K562 (cell line): ENCODE results near the gene DIP2C. TPM values are rescaled to one million over a fixed set of nuclear protein-coding genes. Genes with fewer than 3 reads are reported as not detected.

Experiments used
- ARID2 ChIP-seq: fragments of 450-650 bp; IDR thresholded peaks from 2 replicates; pipeline ENCODE4 v1.6.1; 2017; ENCODE audit warnings: antibody characterized with exemption, mild to moderate bottlenecking
- ATF1 ChIP-seq, 2 experiments: fragments of 450-650 bp in 1 of 2; IDR thresholded peaks; 2 replicates each; pipeline ENCODE4 v1.6.1; 2016; ENCODE audit warnings: missing compliant biosample characterization in 1 of 2, missing genetic modification characterization in 1 of 2
- CAMTA2 ChIP-seq: fragments of 250-450 bp; sonication (Bioruptor Pico); conservative IDR thresholded peaks from 2 replicates; pipeline ENCODE4 v1.5.1; 2022
- KDM4B ChIP-seq, 2 experiments: fragments of 450-650 bp in 1 of 2; sonication (generic) in 1 of 2; IDR thresholded peaks; 2 replicates each; pipeline ENCODE4 v1.6.1; 2016 to 2017; ENCODE audit warnings: borderline replicate concordance in 2 of 2, antibody characterized with exemption in 1 of 2, low read depth in 1 of 2, mild to moderate bottlenecking in 1 of 2
- KLF13 ChIP-seq: fragments of 450-650 bp; IDR thresholded peaks from 2 replicates; pipeline ENCODE4 v1.6.1; 2016; ENCODE audit warnings: missing genetic modification characterization, low read depth, mild to moderate bottlenecking, missing compliant biosample characterization, moderate library complexity, borderline replicate concordance
- NFIX ChIP-seq: fragments of 250-450 bp; sonication (Bioruptor Pico); IDR thresholded peaks from 2 replicates; pipeline ENCODE4 v1.4.0; 2020; ENCODE audit warnings: low read depth, mild to moderate bottlenecking, moderate library complexity
- ZNF445 ChIP-seq: fragments of 250-450 bp; sonication (Bioruptor Pico); IDR thresholded peaks from 2 replicates; pipeline ENCODE4 v1.4.0; 2020; ENCODE audit warnings: low read depth, mild to moderate bottlenecking, moderate library complexity
- polyA plus RNA-seq, 8 experiments: library from polyadenylated mRNA; depleted of rRNA in 4 of 8; stranded (reverse) in 5 of 8; unstranded in 3 of 8; fragments of >200 nt; fragmentation: Nextera tagmentation in 2 of 8; fragmentation: Illumina TruSeq in 1 of 8; extraction: Ambion mirVana in 2 of 8; extraction: Trizol in 1 of 8; gene quantifications; 2 replicates each; pipeline versions ENCODE4 v1.2.1 to v1.2.3, GENCODE V29; 2011 to 2014; ENCODE audit warnings: inconsistent platforms in 1 of 8, missing spikeins in 1 of 8
- total RNA-seq, 7 experiments: library from RNA; depleted of rRNA in 6 of 7; stranded (reverse); fragments of >200 nt in 6 of 7; fragmentation: Illumina TruSeq in 2 of 7; extraction: Trizol in 2 of 7; gene quantifications; 2 replicates each; pipeline versions ENCODE4 v1.2.1 to v1.2.3, GENCODE V29; 2011 to 2021; ENCODE audit warnings: low replicate concordance in 1 of 7
- TF ChIP-seq, protein P1 (sequence below): fragments of 250-450 bp; sonication (Bioruptor Pico); IDR thresholded peaks from 2 replicates; pipeline ENCODE4 v1.9.0; 2021; ENCODE audit warnings: mild to moderate bottlenecking
- TF ChIP-seq, protein P2 (sequence below): fragments of 450-650 bp; IDR thresholded peaks from 2 replicates; pipeline ENCODE4 v1.7.0; 2016; ENCODE audit warnings: borderline replicate concordance
- TF ChIP-seq, protein P3 (sequence below): fragments of 250-450 bp; sonication (Bioruptor Pico); IDR thresholded peaks from 2 replicates; pipeline ENCODE4 v1.4.0; 2020; ENCODE audit warnings: mild to moderate bottlenecking
- TF ChIP-seq, protein P4 (sequence below): fragments of 450-650 bp; IDR thresholded peaks from 2 replicates; pipeline ENCODE4 v1.6.1; 2016; ENCODE audit warnings: mild to moderate bottlenecking, moderate library complexity
- TF ChIP-seq, protein P5 (sequence below): fragments of 450-650 bp; IDR thresholded peaks from 2 replicates; pipeline ENCODE4 v1.6.1; 2016

The DIP2C gene
- total and polyA plus RNA-seq, 9 of the 15 experiments (the other 6 are each of a cell fraction or from before 2014, with no cell fraction given) = 0.01 TPM; not detected in 8

DNA sequence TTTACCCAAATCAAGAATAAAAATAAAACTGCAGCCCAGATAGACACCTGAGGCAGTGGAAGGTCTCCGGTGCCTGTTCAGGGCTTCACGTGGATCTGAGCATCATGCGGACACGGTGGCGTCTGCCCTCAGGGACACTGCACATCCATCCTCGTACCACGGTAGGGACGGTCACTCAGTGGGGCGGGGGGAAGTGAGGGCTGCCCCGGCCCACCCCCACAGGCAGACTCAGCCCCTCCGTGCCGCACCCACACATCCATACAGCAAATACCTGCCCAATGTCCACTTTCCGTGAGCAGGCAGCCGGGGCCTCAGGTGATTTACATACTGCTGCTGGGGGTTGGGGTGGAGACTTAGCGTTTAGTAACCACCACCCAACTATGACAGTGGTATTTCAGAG lies 207.8 kb downstream of the DIP2C start (continued):
- TF ChIP-seq, protein P1, sequence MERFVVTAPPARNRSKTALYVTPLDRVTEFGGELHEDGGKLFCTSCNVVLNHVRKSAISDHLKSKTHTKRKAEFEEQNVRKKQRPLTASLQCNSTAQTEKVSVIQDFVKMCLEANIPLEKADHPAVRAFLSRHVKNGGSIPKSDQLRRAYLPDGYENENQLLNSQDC = no peak
- TF ChIP-seq ATF1 (CRISPR knock-in tag; IDR thresholded peaks at IDR 0.05) (no peak), ATF1 (tag; IDR thresholded peaks at IDR 0.05) (no peak), ARID2 (no peak), CAMTA2 (CRISPR knock-in tag) (no peak), NFIX (CRISPR knock-in tag) (no peak), ZNF445 (CRISPR knock-in tag) (no peak), KDM4B (IDR thresholded peaks at IDR 0.05; ENCODE audit: borderline replicate concordance in 2 of 2, low read depth in 1 of 2) (no peak), KLF13 (tag) (no peak)
- TF ChIP-seq, protein P2, sequence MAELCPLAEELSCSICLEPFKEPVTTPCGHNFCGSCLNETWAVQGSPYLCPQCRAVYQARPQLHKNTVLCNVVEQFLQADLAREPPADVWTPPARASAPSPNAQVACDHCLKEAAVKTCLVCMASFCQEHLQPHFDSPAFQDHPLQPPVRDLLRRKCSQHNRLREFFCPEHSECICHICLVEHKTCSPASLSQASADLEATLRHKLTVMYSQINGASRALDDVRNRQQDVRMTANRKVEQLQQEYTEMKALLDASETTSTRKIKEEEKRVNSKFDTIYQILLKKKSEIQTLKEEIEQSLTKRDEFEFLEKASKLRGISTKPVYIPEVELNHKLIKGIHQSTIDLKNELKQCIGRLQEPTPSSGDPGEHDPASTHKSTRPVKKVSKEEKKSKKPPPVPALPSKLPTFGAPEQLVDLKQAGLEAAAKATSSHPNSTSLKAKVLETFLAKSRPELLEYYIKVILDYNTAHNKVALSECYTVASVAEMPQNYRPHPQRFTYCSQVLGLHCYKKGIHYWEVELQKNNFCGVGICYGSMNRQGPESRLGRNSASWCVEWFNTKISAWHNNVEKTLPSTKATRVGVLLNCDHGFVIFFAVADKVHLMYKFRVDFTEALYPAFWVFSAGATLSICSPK = no peak
- TF ChIP-seq, protein P3, sequence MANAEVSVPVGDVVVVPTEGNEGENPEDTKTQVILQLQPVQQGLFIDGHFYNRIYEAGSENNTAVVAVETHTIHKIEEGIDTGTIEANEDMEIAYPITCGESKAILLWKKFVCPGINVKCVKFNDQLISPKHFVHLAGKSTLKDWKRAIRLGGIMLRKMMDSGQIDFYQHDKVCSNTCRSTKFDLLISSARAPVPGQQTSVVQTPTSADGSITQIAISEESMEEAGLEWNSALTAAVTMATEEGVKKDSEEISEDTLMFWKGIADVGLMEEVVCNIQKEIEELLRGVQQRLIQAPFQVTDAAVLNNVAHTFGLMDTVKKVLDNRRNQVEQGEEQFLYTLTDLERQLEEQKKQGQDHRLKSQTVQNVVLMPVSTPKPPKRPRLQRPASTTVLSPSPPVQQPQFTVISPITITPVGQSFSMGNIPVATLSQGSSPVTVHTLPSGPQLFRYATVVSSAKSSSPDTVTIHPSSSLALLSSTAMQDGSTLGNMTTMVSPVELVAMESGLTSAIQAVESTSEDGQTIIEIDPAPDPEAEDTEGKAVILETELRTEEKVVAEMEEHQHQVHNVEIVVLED (CRISPR knock-in tag) = no peak
- TF ChIP-seq, protein P4, sequence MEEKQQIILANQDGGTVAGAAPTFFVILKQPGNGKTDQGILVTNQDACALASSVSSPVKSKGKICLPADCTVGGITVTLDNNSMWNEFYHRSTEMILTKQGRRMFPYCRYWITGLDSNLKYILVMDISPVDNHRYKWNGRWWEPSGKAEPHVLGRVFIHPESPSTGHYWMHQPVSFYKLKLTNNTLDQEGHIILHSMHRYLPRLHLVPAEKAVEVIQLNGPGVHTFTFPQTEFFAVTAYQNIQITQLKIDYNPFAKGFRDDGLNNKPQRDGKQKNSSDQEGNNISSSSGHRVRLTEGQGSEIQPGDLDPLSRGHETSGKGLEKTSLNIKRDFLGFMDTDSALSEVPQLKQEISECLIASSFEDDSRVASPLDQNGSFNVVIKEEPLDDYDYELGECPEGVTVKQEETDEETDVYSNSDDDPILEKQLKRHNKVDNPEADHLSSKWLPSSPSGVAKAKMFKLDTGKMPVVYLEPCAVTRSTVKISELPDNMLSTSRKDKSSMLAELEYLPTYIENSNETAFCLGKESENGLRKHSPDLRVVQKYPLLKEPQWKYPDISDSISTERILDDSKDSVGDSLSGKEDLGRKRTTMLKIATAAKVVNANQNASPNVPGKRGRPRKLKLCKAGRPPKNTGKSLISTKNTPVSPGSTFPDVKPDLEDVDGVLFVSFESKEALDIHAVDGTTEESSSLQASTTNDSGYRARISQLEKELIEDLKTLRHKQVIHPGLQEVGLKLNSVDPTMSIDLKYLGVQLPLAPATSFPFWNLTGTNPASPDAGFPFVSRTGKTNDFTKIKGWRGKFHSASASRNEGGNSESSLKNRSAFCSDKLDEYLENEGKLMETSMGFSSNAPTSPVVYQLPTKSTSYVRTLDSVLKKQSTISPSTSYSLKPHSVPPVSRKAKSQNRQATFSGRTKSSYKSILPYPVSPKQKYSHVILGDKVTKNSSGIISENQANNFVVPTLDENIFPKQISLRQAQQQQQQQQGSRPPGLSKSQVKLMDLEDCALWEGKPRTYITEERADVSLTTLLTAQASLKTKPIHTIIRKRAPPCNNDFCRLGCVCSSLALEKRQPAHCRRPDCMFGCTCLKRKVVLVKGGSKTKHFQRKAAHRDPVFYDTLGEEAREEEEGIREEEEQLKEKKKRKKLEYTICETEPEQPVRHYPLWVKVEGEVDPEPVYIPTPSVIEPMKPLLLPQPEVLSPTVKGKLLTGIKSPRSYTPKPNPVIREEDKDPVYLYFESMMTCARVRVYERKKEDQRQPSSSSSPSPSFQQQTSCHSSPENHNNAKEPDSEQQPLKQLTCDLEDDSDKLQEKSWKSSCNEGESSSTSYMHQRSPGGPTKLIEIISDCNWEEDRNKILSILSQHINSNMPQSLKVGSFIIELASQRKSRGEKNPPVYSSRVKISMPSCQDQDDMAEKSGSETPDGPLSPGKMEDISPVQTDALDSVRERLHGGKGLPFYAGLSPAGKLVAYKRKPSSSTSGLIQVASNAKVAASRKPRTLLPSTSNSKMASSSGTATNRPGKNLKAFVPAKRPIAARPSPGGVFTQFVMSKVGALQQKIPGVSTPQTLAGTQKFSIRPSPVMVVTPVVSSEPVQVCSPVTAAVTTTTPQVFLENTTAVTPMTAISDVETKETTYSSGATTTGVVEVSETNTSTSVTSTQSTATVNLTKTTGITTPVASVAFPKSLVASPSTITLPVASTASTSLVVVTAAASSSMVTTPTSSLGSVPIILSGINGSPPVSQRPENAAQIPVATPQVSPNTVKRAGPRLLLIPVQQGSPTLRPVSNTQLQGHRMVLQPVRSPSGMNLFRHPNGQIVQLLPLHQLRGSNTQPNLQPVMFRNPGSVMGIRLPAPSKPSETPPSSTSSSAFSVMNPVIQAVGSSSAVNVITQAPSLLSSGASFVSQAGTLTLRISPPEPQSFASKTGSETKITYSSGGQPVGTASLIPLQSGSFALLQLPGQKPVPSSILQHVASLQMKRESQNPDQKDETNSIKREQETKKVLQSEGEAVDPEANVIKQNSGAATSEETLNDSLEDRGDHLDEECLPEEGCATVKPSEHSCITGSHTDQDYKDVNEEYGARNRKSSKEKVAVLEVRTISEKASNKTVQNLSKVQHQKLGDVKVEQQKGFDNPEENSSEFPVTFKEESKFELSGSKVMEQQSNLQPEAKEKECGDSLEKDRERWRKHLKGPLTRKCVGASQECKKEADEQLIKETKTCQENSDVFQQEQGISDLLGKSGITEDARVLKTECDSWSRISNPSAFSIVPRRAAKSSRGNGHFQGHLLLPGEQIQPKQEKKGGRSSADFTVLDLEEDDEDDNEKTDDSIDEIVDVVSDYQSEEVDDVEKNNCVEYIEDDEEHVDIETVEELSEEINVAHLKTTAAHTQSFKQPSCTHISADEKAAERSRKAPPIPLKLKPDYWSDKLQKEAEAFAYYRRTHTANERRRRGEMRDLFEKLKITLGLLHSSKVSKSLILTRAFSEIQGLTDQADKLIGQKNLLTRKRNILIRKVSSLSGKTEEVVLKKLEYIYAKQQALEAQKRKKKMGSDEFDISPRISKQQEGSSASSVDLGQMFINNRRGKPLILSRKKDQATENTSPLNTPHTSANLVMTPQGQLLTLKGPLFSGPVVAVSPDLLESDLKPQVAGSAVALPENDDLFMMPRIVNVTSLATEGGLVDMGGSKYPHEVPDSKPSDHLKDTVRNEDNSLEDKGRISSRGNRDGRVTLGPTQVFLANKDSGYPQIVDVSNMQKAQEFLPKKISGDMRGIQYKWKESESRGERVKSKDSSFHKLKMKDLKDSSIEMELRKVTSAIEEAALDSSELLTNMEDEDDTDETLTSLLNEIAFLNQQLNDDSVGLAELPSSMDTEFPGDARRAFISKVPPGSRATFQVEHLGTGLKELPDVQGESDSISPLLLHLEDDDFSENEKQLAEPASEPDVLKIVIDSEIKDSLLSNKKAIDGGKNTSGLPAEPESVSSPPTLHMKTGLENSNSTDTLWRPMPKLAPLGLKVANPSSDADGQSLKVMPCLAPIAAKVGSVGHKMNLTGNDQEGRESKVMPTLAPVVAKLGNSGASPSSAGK = no peak
- TF ChIP-seq, protein P5, sequence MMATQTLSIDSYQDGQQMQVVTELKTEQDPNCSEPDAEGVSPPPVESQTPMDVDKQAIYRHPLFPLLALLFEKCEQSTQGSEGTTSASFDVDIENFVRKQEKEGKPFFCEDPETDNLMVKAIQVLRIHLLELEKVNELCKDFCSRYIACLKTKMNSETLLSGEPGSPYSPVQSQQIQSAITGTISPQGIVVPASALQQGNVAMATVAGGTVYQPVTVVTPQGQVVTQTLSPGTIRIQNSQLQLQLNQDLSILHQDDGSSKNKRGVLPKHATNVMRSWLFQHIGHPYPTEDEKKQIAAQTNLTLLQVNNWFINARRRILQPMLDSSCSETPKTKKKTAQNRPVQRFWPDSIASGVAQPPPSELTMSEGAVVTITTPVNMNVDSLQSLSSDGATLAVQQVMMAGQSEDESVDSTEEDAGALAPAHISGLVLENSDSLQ = no peak
